ENCODE data around the gene SH3GL3. TPM values are rescaled to one million over a fixed set of nuclear protein-coding genes. Genes with fewer than 3 reads are reported as not detected.

SH3GL3 gene
- total RNA-seq, 1 donor from 2014 or later: 186 TPM

Other genes with a start within 250 kb of the SH3GL3 start
- gene HDGFL3, start 239.5 kb upstream of the SH3GL3 start, total RNA-seq: 149 TPM
- gene BNC1, start 162.7 kb upstream of the SH3GL3 start, total RNA-seq: 0.16 TPM
- gene ADAMTSL3, start 206.8 kb downstream of the SH3GL3 start, total RNA-seq: 20.6 TPM